PC-9 (cell line): ENCODE results near the gene CPXM1. TPM values are rescaled to one million over a fixed set of nuclear protein-coding genes. Genes with fewer than 3 reads are reported as not detected.

Experiments
- BruUV-seq: library from RNA; stranded (reverse); fragments of 400-500 nt; replicated peaks from 2 replicates; lab custom pipeline; 2021; lab: Mats Ljungman, UMichigan
- CTCF ChIA-PET: fragments of 300-600 bp; sonication (Branson Sonifier 250); formaldehyde crosslinking; loops from one replicate; lab custom pipeline; 2022; ENCODE audit warnings: antibody characterized with exemption; lab: Charles Lee
- POLR2A ChIA-PET: fragments of 300-600 bp; sonication (Branson Sonifier 250); formaldehyde crosslinking; loops from one replicate; lab custom pipeline; 2022; ENCODE audit warnings: antibody characterized with exemption; ENCODE audit not compliant: unreplicated experiment; lab: Charles Lee
- DNase-seq, 2 experiments: peaks; one replicate each; pipeline versions ENCODE4 v3.0.0 to v3.0.0-alpha.2; 2015 to 2022; ENCODE audit warnings: mixed read lengths in 1 of 2
- H2AFZ ChIP-seq: fragments of 200-600 bp; sonication (generic); 2 replicates; pipeline ENCODE4 v1.8.1; 2017; ENCODE audit warnings: antibody characterized with exemption
- H3F3A ChIP-seq: fragments of 200-600 bp; sonication (generic); 2 replicates; pipeline ENCODE4 v1.8.1; 2017; ENCODE audit warnings: antibody characterized with exemption, mild to moderate bottlenecking, low read depth; ENCODE audit not compliant: insufficient read depth
- H3K27ac ChIP-seq: fragments of 200-600 bp; sonication (generic); 2 replicates; pipeline ENCODE4 v1.6.1; 2016; ENCODE audit warnings: mixed run types
- H3K27me3 ChIP-seq: fragments of 200-600 bp; sonication (generic); 2 replicates; pipeline ENCODE4 v1.6.1; 2016; ENCODE audit warnings: low read depth, mixed run types; ENCODE audit not compliant: insufficient read depth
- H3K36me3 ChIP-seq: fragments of 200-600 bp; sonication (generic); 2 replicates; pipeline ENCODE4 v1.6.1; 2016; ENCODE audit warnings: low read depth, mixed run types
- H3K4me1 ChIP-seq: fragments of 200-600 bp; sonication (generic); replicated peaks from 2 replicates; pipeline ENCODE4 v1.6.1; 2016; ENCODE audit warnings: mixed run types; ENCODE audit not compliant: insufficient read depth
- H3K4me2 ChIP-seq: fragments of 200-600 bp; sonication (generic); 2 replicates; pipeline ENCODE4 v1.6.1; 2017; ENCODE audit warnings: mixed run types
- H3K4me3 ChIP-seq: fragments of 200-600 bp; sonication (generic); 2 replicates; pipeline ENCODE4 v1.6.1; 2016; ENCODE audit warnings: mixed run types
- H3K79me2 ChIP-seq: fragments of 200-600 bp; sonication (generic); 2 replicates; pipeline ENCODE4 v1.6.1; 2017; ENCODE audit warnings: low read depth, mixed run types
- H3K9me2 ChIP-seq: fragments of 200-600 bp; sonication (generic); 2 replicates; pipeline ENCODE4 v1.8.1; 2017; ENCODE audit warnings: mild to moderate bottlenecking; ENCODE audit not compliant: insufficient read depth
- H3K9me3 ChIP-seq: fragments of 200-600 bp; sonication (generic); 2 replicates; pipeline ENCODE4 v1.8.1; 2016; ENCODE audit warnings: low read depth; ENCODE audit not compliant: insufficient read depth
- H4K20me1 ChIP-seq: fragments of 200-600 bp; sonication (generic); 2 replicates; pipeline ENCODE4 v1.8.1; 2017; ENCODE audit not compliant: insufficient read depth
- CTCF ChIP-seq: fragments of 200-600 bp; sonication (generic); conservative IDR thresholded peaks from 2 replicates; pipeline ENCODE4 v1.6.1; 2017; ENCODE audit warnings: mixed run types, antibody characterized with exemption, mild to moderate bottlenecking, moderate library complexity
- EZH2 ChIP-seq: fragments of 200-600 bp; sonication (generic); IDR thresholded peaks from 2 replicates; pipeline ENCODE4 v1.8.0; 2017; ENCODE audit warnings: antibody characterized with exemption, low read depth
- intact Hi-C: fragments of 100-400 bp; cut with micrococcal nuclease; formaldehyde crosslinking; loops from one replicate; pipeline ENCODE4 v1.10.0; 2022; ENCODE audit not compliant: unreplicated experiment
- total RNA-seq: library from RNA; stranded (reverse); gene quantifications from 2 replicates; pipeline ENCODE4 v1.2.3, GENCODE V29; 2021

CPXM1 gene
- total RNA-seq, 1 experiment from 2014 or later, result not detected

- POLR2A ChIA-PET, result no interaction called here
- intact Hi-C loops, result no loop called here
- TF ChIP-seq CTCF, result no peak
- TF ChIP-seq EZH2, result no peak
- H3K4me3 ChIP-seq, result no peak overlapping the region
- CTCF ChIA-PET, result no interaction called here
- no peaks in the 10 kb centered on the region for H3F3A ChIP-seq
- no TSS peak for BruUV-seq
- no peak overlapping the region for H2AFZ ChIP-seq
- no peaks in the 10 kb centered on the region for H3K79me2 ChIP-seq
- H3K9me2 ChIP-seq, result no peaks in the 10 kb centered on the region
- H4K20me1 ChIP-seq, result no peaks in the 10 kb centered on the region
- no peak overlapping the region for H3K4me2 ChIP-seq
- no peak for DNase-seq
- H3K36me3 ChIP-seq, result no peaks in the 10 kb centered on the region
- no peaks in the 10 kb centered on the region for H3K9me3 ChIP-seq
- H3K27ac ChIP-seq, result no peak overlapping the region
- H3K4me1 ChIP-seq, result no peaks in the 10 kb centered on the region
- peaks cover 29% of the 10 kb centered on the region for H3K27me3 ChIP-seq
These were observed 4.6 kb upstream of the CPXM1 start for GRCh38 chr20:2804852-2805688.

- ChIA-PET CTCF (no interaction called here), POLR2A (no interaction called here)
- no peak overlapping the region for H3K4me3 ChIP-seq
- H2AFZ ChIP-seq, result no peak overlapping the region
- no peaks in the 10 kb centered on the region for H3K4me1 ChIP-seq
- no peaks in the 10 kb centered on the region for H3K79me2 ChIP-seq
- no TSS peak for BruUV-seq
- H3F3A ChIP-seq, result no peaks in the 10 kb centered on the region
- H3K36me3 ChIP-seq, result no peaks in the 10 kb centered on the region
- no peaks in the 10 kb centered on the region for H3K9me2 ChIP-seq
- no peaks in the 10 kb centered on the region for H4K20me1 ChIP-seq
- H3K27me3 ChIP-seq, result peaks cover 29% of the 10 kb centered on the region
- H3K4me2 ChIP-seq, result no peak overlapping the region
- H3K9me3 ChIP-seq, result no peaks in the 10 kb centered on the region
- TF ChIP-seq EZH2 (no peak), CTCF (no peak)
- H3K27ac ChIP-seq, result no peak overlapping the region
- intact Hi-C loops, result no loop called here
- no peak for DNase-seq
These were observed 3.8 kb upstream of the CPXM1 start for GRCh38 chr20:2804041-2804828.

GRCh38 chr20:2801286-2801728 is 880 bp upstream of the CPXM1 start:
- TF ChIP-seq CTCF, result no peak
- no peak for TF ChIP-seq EZH2
- ChIA-PET CTCF (no interaction called here), POLR2A (no interaction called here)
- intact Hi-C loops, result no loop called here
- peaks cover 27% of the 10 kb centered on the region for H3K27me3 ChIP-seq
- no peak overlapping the region for H2AFZ ChIP-seq
- no peaks in the 10 kb centered on the region for H4K20me1 ChIP-seq
- no peak overlapping the region for H3K4me2 ChIP-seq
- H3K27ac ChIP-seq, result no peak overlapping the region
- no peaks in the 10 kb centered on the region for H3K36me3 ChIP-seq
- no peaks in the 10 kb centered on the region for H3K9me3 ChIP-seq
- H3K9me2 ChIP-seq, result no peaks in the 10 kb centered on the region
- BruUV-seq, result no TSS peak
- H3K79me2 ChIP-seq, result no peaks in the 10 kb centered on the region
- no peak overlapping the region for H3K4me3 ChIP-seq
- DNase-seq, result no peak
- H3F3A ChIP-seq, result no peaks in the 10 kb centered on the region
- no peaks in the 10 kb centered on the region for H3K4me1 ChIP-seq
